Ascending aorta (tissue), 2 donors: ENCODE results near the gene SETD6. TPM values are rescaled to one million over a fixed set of nuclear protein-coding genes. Genes with fewer than 3 reads are reported as not detected.

Experiments used
- DNase-seq, 2 donors: peaks; one replicate each; pipeline ENCODE4 v3.0.0-alpha.2; 2019; ENCODE audit warnings: low spot score in 2 of 2
- H3K27ac ChIP-seq, 2 donors: fragments of 200-600 bp; sonication (generic); one replicate each; pipeline ENCODE4 v1.5.1; 2016 to 2017; ENCODE audit warnings: mild to moderate bottlenecking in 1 of 2
- H3K27me3 ChIP-seq: fragments of 200-600 bp; sonication (generic); one replicate; pipeline ENCODE4 v1.5.1; 2017
- H3K36me3 ChIP-seq, 2 donors: fragments of 200-600 bp; sonication (generic); one replicate each; pipeline ENCODE4 v1.5.1; 2016
- H3K4me1 ChIP-seq, 2 donors: fragments of 200-600 bp; sonication (generic); one replicate each; pipeline ENCODE4 v1.5.1; 2016 to 2017; ENCODE audit warnings: mild to moderate bottlenecking in 1 of 2
- H3K4me3 ChIP-seq, 2 donors: fragments of 200-600 bp; sonication (generic); one replicate each; pipeline ENCODE4 v1.5.1; 2016 to 2017; ENCODE audit warnings: mild to moderate bottlenecking in 1 of 2
- H3K9me3 ChIP-seq, 2 donors: fragments of 200-600 bp; sonication (generic); one replicate each; pipeline ENCODE4 v1.5.1; 2016
- CTCF ChIP-seq, 3 experiments: fragments of 200-600 bp in 2 of 3; fragments of 450-650 bp in 1 of 3; sonication (generic) in 2 of 3; IDR thresholded peaks; one replicate each; pipeline ENCODE4 v1.5.1; 2016 to 2019; ENCODE audit warnings: antibody characterized with exemption in 3 of 3, mild to moderate bottlenecking in 1 of 3, moderate library complexity in 1 of 3
- intact Hi-C: fragments of 100-400 bp; cut with DNase I; formaldehyde crosslinking; loops from one replicate; pipeline ENCODE4 v1.15.1; 2023
- total RNA-seq: library from RNA; depleted of rRNA; stranded (reverse); fragments of >200 nt; gene quantifications from one replicate; pipeline ENCODE4 v1.1.0, GENCODE V29; 2016

The SETD6 gene
- total RNA-seq, 1 donor from 2014 or later: 24.4 TPM

- no peak overlapping the region for H3K4me3 ChIP-seq
- intact Hi-C loops: loop anchor here (5.0 to 10.0 kb wide), 3 partner anchors 152 to 775 kb away; partner anchors contain the start of genes KATNB1, USB1 and ZNF319
- H3K4me1 ChIP-seq: peaks cover 0 to 6% of the 10 kb centered on the region in 2 donors
- no peaks in the 10 kb centered on the region for H3K36me3 ChIP-seq
- no peaks in the 10 kb centered on the region for H3K27me3 ChIP-seq
- no peaks in the 10 kb centered on the region for H3K9me3 ChIP-seq
- DNase-seq: peak in 1 of 2 donors; percentile 53
- TF ChIP-seq CTCF (IDR thresholded peaks at IDR 0.05): no peak
- H3K27ac ChIP-seq: no peak overlapping the region
Observed at GRCh38 chr16:58510097-58510775, 5.1 kb upstream of the SETD6 start.

- H3K27me3 ChIP-seq: no peaks in the 10 kb centered on the region
- intact Hi-C loops: loop anchor here (5.0 to 10.0 kb wide), 3 partner anchors 151 to 776 kb away; partner anchors contain the start of genes KATNB1, USB1 and ZNF319
- H3K4me3 ChIP-seq: no peak overlapping the region
- no peaks in the 10 kb centered on the region for H3K9me3 ChIP-seq
- H3K4me1 ChIP-seq: peaks cover 0 to 6% of the 10 kb centered on the region in 2 donors
- H3K36me3 ChIP-seq: no peaks in the 10 kb centered on the region
- no peak overlapping the region for H3K27ac ChIP-seq
- no peak for TF ChIP-seq CTCF (IDR thresholded peaks at IDR 0.05)
- DNase-seq: peak in 1 of 2 donors; percentile 56
Observed at GRCh38 chr16:58510776-58511628, 4.3 kb upstream of the SETD6 start.

- Histone ChIP-seq H3K4me3 (no peak overlapping the region), H3K27ac (no peak overlapping the region), H3K36me3 (no peaks in the 10 kb centered on the region), H3K27me3 (no peaks in the 10 kb centered on the region), H3K4me1 (peaks cover 6 to 13% of the 10 kb centered on the region in 2 donors), H3K9me3 (no peaks in the 10 kb centered on the region)
- DNase-seq: peak in 1 of 2 donors; percentile 83
- intact Hi-C loops: loop anchor here (5.0 to 10.0 kb wide), 3 partner anchors 150 to 777 kb away; partner anchors contain the start of genes KATNB1, USB1 and ZNF319
- peak; percentile 45 to 62 (median 55) for TF ChIP-seq CTCF (IDR thresholded peaks at IDR 0.05)
Observed at GRCh38 chr16:58511933-58512815, 3.1 kb upstream of the SETD6 start.

GRCh38 chr16:58513874-58514273 is 1.4 kb upstream of the SETD6 start:
- H3K4me3 ChIP-seq: no peak overlapping the region
- DNase-seq: no peak
- no peak for TF ChIP-seq CTCF (IDR thresholded peaks at IDR 0.05)
- H3K27me3 ChIP-seq: no peaks in the 10 kb centered on the region
- no peaks in the 10 kb centered on the region for H3K9me3 ChIP-seq
- intact Hi-C loops: loop anchor here (2.0 to 10.0 kb wide), 4 partner anchors 117 to 779 kb away; partner anchors contain the start of genes KATNB1, USB1 and ZNF319
- no peak overlapping the region for H3K27ac ChIP-seq
- H3K36me3 ChIP-seq: peaks cover 8 to 16% of the 10 kb centered on the region in 2 donors
- peaks cover 6 to 13% of the 10 kb centered on the region in 2 donors for H3K4me1 ChIP-seq
